Activated CD4-positive, alpha-beta T cell treated with anti-CD3 and anti-CD28 coated beads, Interleukin-2, amount 50 U/mL, for 16 hours (primary cell): ENCODE data around the gene ZDHHC14.
"Not testable (repeated sequence)": the region's sequence is repeated elsewhere in the genome, so short reads cannot be mapped to it uniquely, and the experiment has no call there.

ENCODE experiments used
- DNase-seq: peaks from one replicate; pipeline ENCODE4 v3.0.0-alpha.2; 2020

Gene ZDHHC14

GRCh38 chr6:157381631-157382621 is 936 bp downstream of the ZDHHC14 start:
- peak; percentile 54 for DNase-seq

- no peak for DNase-seq
Measured at GRCh38 chr6:157382821-157383220, 1.8 kb downstream of the ZDHHC14 start.

GRCh38 chr6:157383471-157383870 is 2.5 kb downstream of the ZDHHC14 start:
- DNase-seq, result no peak

GRCh38 chr6:157384962-157385361 is 4.0 kb downstream of the ZDHHC14 start:
- not testable (repeated sequence) for DNase-seq

GRCh38 chr6:157385482-157385881 is 4.5 kb downstream of the ZDHHC14 start:
- peak; percentile 41 for DNase-seq

GRCh38 chr6:157386023-157386422 is 5.0 kb downstream of the ZDHHC14 start:
- no peak for DNase-seq

GRCh38 chr6:157386454-157386853 is 5.5 kb downstream of the ZDHHC14 start:
- no peak for DNase-seq

- no peak for DNase-seq
Measured at GRCh38 chr6:157388924-157389323, 7.9 kb downstream of the ZDHHC14 start.

GRCh38 chr6:157390273-157391060 is 9.5 kb downstream of the ZDHHC14 start:
- no peak for DNase-seq

GRCh38 chr6:157392927-157393668 is 12.1 kb downstream of the ZDHHC14 start:
- no peak for DNase-seq

GRCh38 chr6:157393669-157394327 is 12.8 kb downstream of the ZDHHC14 start:
- DNase-seq, result no peak

GRCh38 chr6:157395199-157395598 is 14.2 kb downstream of the ZDHHC14 start:
- DNase-seq, result not testable (repeated sequence)

GRCh38 chr6:157396026-157396425 is 15.0 kb downstream of the ZDHHC14 start:
- DNase-seq, result no peak

- no peak for DNase-seq
Measured at GRCh38 chr6:157397660-157398059, 16.7 kb downstream of the ZDHHC14 start.

GRCh38 chr6:157398151-157398550 is 17.2 kb downstream of the ZDHHC14 start:
- no peak for DNase-seq

- no peak for DNase-seq
Measured at GRCh38 chr6:157400676-157401075, 19.7 kb downstream of the ZDHHC14 start.

GRCh38 chr6:157401734-157402338 is 20.8 kb downstream of the ZDHHC14 start:
- DNase-seq, result no peak

GRCh38 chr6:157402996-157403685 is 22.2 kb downstream of the ZDHHC14 start:
- no peak for DNase-seq

GRCh38 chr6:157403686-157404051 is 22.7 kb downstream of the ZDHHC14 start:
- no peak for DNase-seq

GRCh38 chr6:157405986-157406385 is 25.0 kb downstream of the ZDHHC14 start:
- DNase-seq, result no peak

- DNase-seq, result no peak
Measured at GRCh38 chr6:157406661-157407060, 25.7 kb downstream of the ZDHHC14 start.
